Smooth muscle cell of the brain vasculature (primary cell): ENCODE data around the gene PSMA8.
"Not testable (repeated sequence)": the region's sequence is repeated elsewhere in the genome, so short reads cannot be mapped to it uniquely, and the experiment has no call there.

ENCODE experiments used
- DNase-seq: peaks from one replicate; pipeline ENCODE4 v3.0.0-alpha.2; 2012; ENCODE audit warnings: low read depth, low spot score

PSMA8 gene

DNA sequence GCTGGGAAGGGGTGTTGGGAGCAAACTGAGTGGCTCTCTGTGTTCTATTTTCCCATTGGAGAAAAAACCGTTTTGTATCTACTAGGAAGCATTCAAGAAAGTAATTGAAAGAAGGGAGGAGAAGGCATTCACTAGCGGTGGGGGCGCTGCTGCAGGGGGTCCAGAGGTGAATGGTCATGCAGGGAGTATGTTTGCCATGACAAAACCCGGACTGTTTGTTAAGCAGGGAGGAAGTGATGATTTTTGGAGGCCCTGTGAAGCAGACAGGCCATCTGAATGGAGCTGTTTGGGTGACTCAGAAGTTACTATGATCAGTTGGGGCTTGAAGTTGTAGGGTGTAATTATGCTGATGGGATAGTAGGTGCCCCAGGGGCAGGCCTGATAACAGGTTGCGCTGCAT, 99.5 kb downstream of the PSMA8 start:
- DNase-seq: no peak

DNA sequence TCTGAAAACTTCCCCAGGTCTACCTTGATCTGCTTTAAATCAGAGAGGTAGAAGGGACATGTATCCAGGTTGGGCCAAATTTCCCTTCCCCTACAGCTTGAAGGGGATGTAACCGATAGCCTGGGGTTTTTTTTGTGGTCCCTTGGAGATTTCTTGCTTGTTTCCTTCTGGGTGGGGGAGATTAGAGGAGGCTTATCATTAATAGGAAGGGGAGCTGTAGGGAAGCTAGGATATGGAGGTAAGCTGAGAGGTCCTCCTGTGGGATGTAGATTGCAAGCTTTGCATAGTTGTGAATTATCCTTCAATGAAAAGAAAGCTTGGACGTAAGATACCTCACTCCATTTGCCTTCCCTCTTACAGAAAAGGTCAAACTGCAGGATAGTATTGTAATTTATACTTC, 103.7 kb downstream of the PSMA8 start:
- DNase-seq: not testable (repeated sequence)

DNA sequence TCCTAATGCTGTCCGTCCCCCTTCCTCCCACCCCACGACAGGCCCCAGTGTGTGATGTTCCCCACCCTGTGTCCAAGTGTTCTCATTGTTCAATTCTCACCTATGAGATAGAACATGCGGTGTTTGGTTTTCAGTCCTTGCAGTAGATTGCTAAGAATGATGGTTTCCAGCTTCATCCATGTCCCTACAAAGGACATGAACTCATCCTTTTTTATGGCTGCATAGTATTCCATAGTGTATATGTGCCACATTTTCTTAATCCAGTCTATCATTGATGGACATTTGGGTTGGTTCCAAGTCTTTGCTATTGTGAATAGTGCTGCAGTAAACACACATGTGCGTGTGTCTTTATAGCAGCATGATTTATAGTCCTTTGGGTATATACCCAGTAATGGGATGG, 105.0 kb downstream of the PSMA8 start:
- not testable (repeated sequence) for DNase-seq

DNA sequence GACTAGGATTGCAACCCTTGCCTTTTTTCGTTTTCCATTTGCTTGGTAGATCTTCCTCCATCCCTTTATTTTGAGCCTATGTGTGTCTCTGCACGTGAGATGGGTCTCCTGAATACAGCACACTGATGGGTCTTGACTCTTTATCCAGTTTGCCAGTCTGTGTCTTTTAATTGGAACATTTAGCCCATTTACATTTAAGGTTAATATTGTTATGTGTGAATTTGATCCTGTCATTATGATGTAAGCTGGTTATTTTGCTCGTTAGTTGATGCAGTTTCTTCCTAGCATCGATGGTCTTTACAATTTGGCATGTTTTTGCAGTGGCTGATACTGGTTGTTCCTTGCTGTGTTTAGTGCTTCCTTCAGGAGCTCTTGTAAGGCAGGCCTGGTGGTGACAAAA, 108.7 kb downstream of the PSMA8 start:
- DNase-seq: not testable (repeated sequence)
